NB4 (cell line): Measurements from ENCODE around the gene TRPC1.

Source experiments
- DNase-seq: peaks from one replicate; pipeline ENCODE4 v3.0.0; 2010; ENCODE audit warnings: low read depth
- H3K4me3 ChIP-seq: one replicate; pipeline ENCODE4 v1.5.1; 2011; ENCODE audit warnings: mild to moderate bottlenecking, low read depth, low read length, moderate library complexity
- CTCF ChIP-seq: IDR thresholded peaks from one replicate; pipeline ENCODE4 v1.5.1; 2012; ENCODE audit warnings: low read depth, low read length
- MYC ChIP-seq: IDR thresholded peaks from 2 replicates; pipeline ENCODE4 v1.6.1; 2011; ENCODE audit warnings: low read depth, low read length
- POLR2A ChIP-seq: IDR thresholded peaks from 2 replicates; pipeline ENCODE4 v1.6.1; 2011; ENCODE audit warnings: mild to moderate bottlenecking; ENCODE audit not compliant: insufficient read length; ENCODE audit errors: extremely low read depth
- TF ChIP-seq, protein P1 (sequence below): IDR thresholded peaks from 2 replicates; pipeline ENCODE4 v1.6.1; 2011; ENCODE audit warnings: low read depth, low read length

TRPC1 gene

DNA sequence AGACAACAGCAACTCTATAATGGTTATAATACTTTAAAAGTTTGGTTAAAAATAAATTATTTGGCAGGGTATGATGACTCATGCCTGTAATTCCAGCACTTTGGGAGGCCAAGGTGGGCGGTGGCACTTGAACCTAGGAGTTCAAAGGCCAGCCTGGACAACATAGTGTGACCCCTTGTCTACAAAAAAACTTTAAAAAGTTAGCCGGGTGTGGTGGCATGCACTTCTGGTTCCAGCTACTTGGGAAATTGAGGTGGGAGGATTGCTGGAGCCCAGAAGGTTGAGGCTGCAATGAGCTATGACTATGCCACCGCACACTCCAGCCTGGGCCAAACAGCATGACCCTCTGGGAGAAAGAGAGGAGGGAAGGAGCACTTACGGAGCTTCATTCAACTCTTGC, 7.7 kb upstream of the TRPC1 start:
- no peak overlapping the region for H3K4me3 ChIP-seq
- DNase-seq: no peak
- TF ChIP-seq POLR2A (no peak), MYC (no peak), CTCF (no peak)
- TF ChIP-seq, protein P1, sequence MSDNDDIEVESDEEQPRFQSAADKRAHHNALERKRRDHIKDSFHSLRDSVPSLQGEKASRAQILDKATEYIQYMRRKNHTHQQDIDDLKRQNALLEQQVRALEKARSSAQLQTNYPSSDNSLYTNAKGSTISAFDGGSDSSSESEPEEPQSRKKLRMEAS: no peak

- TF ChIP-seq MYC: no peak
- no peak for TF ChIP-seq POLR2A
- TF ChIP-seq, protein P1: no peak
- TF ChIP-seq CTCF: no peak
- peak overlapping the region; percentile 63 for H3K4me3 ChIP-seq
- DNase-seq: no peak
Measured at GRCh38 chr3:142723665-142723967, 218 bp upstream of the TRPC1 start.

GRCh38 chr3:142724682-142725356, 985 bp downstream of the TRPC1 start:
- TF ChIP-seq CTCF (no peak), MYC (no peak)
- DNase-seq: no peak
- peak overlapping the region; percentile 58 for H3K4me3 ChIP-seq

DNA sequence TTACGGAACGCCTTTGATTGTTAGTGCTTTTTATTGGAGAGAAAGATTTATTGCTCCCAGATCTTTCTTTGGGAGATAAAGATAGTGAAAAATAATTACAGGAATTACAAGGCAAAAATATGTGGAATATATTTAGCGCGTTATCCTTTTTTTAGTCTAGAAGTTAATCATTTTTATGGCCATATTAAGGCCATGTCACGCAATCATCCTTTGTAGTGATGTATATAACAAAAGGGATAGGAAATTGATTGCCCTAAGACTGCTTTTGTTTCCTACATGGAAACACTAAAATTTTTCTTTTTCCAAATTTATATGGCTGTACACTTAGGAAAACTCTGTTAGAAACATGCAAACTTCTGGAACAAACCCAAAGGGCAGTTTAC, 1.5 kb downstream of the TRPC1 start:
- no peak for DNase-seq
- TF ChIP-seq CTCF (no peak), POLR2A (no peak), MYC (no peak)
- TF ChIP-seq, protein P1: no peak
- no peak overlapping the region for H3K4me3 ChIP-seq

- H3K4me3 ChIP-seq: no peak overlapping the region
- DNase-seq: no peak
- TF ChIP-seq, protein P1: no peak
- no peak for TF ChIP-seq CTCF
- no peak for TF ChIP-seq MYC
- TF ChIP-seq POLR2A: no peak
Measured at GRCh38 chr3:142726017-142726416, 2.2 kb downstream of the TRPC1 start.

DNA sequence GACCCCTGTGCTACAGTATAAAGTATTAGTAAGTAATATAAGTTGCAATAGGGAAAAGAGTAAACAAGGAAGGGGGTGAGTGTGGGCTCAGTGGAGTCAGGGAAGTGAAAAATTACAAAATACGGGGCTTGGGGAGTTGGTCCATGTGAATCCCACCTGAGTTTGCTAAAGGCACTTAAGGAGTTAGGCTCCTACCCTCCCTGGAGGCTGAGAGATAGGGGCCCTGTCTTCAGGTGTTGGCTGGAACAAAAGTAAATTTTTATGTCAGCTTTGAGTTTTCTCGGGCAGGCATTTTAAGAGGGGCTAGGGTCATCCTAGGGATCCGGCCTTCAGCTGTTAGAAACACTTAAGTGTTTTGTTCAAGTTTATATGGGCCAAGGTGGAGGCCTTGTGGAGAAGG, 8.2 kb downstream of the TRPC1 start:
- TF ChIP-seq, protein P1: no peak
- TF ChIP-seq POLR2A: no peak
- no peak for TF ChIP-seq CTCF
- no peak for TF ChIP-seq MYC
- no peak overlapping the region for H3K4me3 ChIP-seq
- no peak for DNase-seq
